Endothelial cell (in vitro differentiated cells): ENCODE data around the gene SDK2. TPM values are rescaled to one million over a fixed set of nuclear protein-coding genes. Genes with fewer than 3 reads are reported as not detected.
A peak's percentile ranks its signal among the peaks of the same experiment; 100 is the strongest.

Experiments used
- DNase-seq: peaks from one replicate; pipeline ENCODE4 v3.0.0; 2021; ENCODE audit warnings: low spot score
- H3K27ac Mint-ChIP-seq: one replicate; pipeline ENCODE4 v1.8.0; 2021; ENCODE audit warnings: mixed read lengths, inconsistent platforms; ENCODE audit not compliant: unreplicated experiment
- H3K27me3 Mint-ChIP-seq: one replicate; pipeline ENCODE4 v1.8.0; 2021; ENCODE audit warnings: mild to moderate bottlenecking, moderate library complexity, mixed read lengths, inconsistent platforms; ENCODE audit not compliant: unreplicated experiment
- H3K36me3 Mint-ChIP-seq: one replicate; pipeline ENCODE4 v1.8.0; 2021; ENCODE audit warnings: mild to moderate bottlenecking, low read depth, mixed read lengths, inconsistent platforms; ENCODE audit not compliant: unreplicated experiment
- H3K4me1 Mint-ChIP-seq: one replicate; pipeline ENCODE4 v1.8.0; 2021; ENCODE audit warnings: mild to moderate bottlenecking, mixed read lengths, inconsistent platforms; ENCODE audit not compliant: unreplicated experiment
- H3K4me3 Mint-ChIP-seq: one replicate; pipeline ENCODE4 v1.8.0; 2021; ENCODE audit warnings: mild to moderate bottlenecking, mixed read lengths, inconsistent platforms; ENCODE audit not compliant: unreplicated experiment
- H3K9me3 Mint-ChIP-seq: one replicate; pipeline ENCODE4 v1.8.0; 2021; ENCODE audit warnings: mixed read lengths, inconsistent platforms; ENCODE audit not compliant: unreplicated experiment
- total RNA-seq: library from RNA; stranded (reverse); fragmentation: NEBNext Ultra II Directional; extraction: Animal tissue kit (Norgen Biotek cat#: 25700); gene quantifications from one replicate; pipeline ENCODE4 v1.2.1, GENCODE V29; 2021; ENCODE audit not compliant: unreplicated experiment
- TF ChIP-seq, protein P1 (sequence below): fragments of 200-600 bp; sonication (generic); IDR thresholded peaks from one replicate; pipeline ENCODE4 v1.5.0; 2021; ENCODE audit warnings: antibody characterized with exemption; ENCODE audit not compliant: unreplicated experiment

The SDK2 gene
- total RNA-seq, 1 donor from 2014 or later: 2.4 TPM

DNA sequence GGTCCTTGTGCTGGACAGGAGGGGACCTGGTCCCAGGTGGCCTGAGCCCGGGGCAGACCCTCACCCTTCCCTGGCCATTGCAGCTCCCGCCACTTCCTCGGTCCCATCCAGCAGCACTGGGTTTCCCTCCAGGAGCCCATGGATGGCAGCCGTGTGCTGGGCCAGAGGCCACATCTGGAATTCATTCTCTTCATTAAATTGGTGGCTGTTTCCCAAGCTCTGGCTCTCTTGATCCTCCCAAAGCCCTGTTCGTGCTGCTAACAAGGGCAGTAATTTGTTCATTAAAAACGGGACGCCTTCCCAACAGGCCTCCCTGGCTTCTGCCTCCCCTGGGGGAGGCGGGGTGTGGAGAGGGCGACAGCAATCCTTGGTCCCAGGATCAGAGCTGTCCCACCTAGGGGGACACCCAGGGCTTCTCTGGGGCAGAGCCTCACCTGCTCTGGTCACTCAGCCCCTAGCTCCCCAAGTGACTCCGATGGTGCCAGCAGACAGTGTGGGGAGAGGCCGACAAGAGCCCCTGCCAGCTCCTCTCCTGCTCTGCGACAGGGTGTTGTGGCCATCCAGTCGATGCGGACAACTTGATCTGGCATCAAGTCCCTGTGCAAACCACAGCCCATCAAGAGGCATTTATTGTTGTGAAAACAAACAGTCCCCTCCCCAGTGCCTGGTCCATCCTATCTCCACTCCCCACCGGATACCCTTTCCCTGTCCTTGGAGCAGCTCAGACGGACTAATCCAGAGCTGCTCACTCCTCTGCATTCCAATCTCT is 44.0 kb downstream of the SDK2 start:
- no peaks in the 10 kb centered on the region for H3K4me1 Mint-ChIP-seq
- peaks cover 3% of the 10 kb centered on the region for H3K27me3 Mint-ChIP-seq
- no peak overlapping the region for H3K4me3 Mint-ChIP-seq
- TF ChIP-seq, protein P1, sequence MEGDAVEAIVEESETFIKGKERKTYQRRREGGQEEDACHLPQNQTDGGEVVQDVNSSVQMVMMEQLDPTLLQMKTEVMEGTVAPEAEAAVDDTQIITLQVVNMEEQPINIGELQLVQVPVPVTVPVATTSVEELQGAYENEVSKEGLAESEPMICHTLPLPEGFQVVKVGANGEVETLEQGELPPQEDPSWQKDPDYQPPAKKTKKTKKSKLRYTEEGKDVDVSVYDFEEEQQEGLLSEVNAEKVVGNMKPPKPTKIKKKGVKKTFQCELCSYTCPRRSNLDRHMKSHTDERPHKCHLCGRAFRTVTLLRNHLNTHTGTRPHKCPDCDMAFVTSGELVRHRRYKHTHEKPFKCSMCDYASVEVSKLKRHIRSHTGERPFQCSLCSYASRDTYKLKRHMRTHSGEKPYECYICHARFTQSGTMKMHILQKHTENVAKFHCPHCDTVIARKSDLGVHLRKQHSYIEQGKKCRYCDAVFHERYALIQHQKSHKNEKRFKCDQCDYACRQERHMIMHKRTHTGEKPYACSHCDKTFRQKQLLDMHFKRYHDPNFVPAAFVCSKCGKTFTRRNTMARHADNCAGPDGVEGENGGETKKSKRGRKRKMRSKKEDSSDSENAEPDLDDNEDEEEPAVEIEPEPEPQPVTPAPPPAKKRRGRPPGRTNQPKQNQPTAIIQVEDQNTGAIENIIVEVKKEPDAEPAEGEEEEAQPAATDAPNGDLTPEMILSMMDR: no peak
- no peak overlapping the region for H3K27ac Mint-ChIP-seq
- no peaks in the 10 kb centered on the region for H3K36me3 Mint-ChIP-seq
- no peaks in the 10 kb centered on the region for H3K9me3 Mint-ChIP-seq
- DNase-seq: no peak

DNA sequence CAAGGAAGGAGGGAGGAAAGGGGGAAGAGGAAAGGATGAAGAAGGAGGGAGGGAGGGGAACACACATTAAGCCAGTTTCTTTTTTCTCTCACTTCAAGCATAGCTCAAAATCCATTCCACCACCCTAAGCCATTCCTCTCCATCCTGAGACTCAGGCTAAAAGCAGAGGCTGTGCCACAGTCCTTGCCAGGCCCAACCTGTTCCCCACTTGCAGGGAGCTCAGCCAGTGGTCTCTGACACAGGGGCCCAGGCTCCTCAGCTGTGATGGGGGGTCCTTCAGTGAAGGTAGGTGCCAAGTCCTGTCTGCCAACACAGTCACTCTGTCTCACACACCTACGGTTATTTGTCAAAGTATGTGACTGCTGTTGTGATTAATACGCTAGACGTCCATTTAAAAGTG is 44.6 kb downstream of the SDK2 start:
- Mint-ChIP-seq H3K4me3 (no peak overlapping the region), H3K27ac (no peak overlapping the region), H3K9me3 (no peaks in the 10 kb centered on the region), H3K36me3 (no peaks in the 10 kb centered on the region), H3K27me3 (peaks cover 5% of the 10 kb centered on the region), H3K4me1 (no peaks in the 10 kb centered on the region)
- TF ChIP-seq, protein P1: no peak
- DNase-seq: no peak

DNA sequence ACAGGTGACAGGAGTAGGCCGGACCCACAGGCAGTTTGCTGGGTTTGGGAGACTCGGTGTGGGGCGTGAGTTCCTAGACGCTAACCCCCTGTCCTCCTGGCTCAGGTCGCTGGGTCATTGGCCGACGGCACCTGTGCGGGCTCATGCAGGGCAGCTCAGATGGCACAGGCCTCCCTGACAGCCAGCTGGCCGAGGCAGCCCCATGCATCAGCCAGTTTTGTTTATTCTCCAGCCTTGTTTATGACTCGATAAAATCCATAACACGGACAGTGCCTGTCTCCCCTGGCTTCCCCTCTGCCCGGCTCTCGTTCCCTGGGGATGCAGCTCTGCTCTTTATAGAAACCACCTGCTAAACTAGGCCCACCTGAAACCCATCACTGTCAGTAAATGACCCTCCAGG is 46.0 kb downstream of the SDK2 start:
- H3K4me3 Mint-ChIP-seq: no peak overlapping the region
- no peak overlapping the region for H3K27ac Mint-ChIP-seq
- peaks cover 8% of the 10 kb centered on the region for H3K27me3 Mint-ChIP-seq
- TF ChIP-seq, protein P1: no peak
- H3K4me1 Mint-ChIP-seq: no peaks in the 10 kb centered on the region
- no peaks in the 10 kb centered on the region for H3K9me3 Mint-ChIP-seq
- no peaks in the 10 kb centered on the region for H3K36me3 Mint-ChIP-seq
- no peak for DNase-seq

DNA sequence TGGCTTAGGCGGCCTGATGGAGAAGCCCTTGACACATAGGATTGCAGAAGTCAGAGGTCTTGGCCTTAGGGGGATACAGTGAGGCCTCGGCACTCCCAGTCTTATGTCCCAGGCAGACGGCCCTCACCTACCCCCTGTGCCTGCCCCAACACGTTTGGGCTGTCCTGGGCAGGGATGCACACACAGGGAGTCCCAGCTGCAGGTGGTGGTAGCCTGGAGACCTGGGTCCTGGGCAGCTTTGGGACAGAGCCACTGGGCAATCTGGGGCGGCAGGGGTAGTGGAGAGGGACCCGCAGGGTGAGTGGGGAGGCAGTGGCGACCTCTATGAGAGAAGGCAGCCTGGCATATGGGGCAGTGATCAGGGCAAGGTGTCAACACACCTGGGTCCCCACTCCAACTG is 48.3 kb downstream of the SDK2 start:
- TF ChIP-seq, protein P1: no peak
- Mint-ChIP-seq H3K9me3 (no peaks in the 10 kb centered on the region), H3K36me3 (no peaks in the 10 kb centered on the region), H3K4me3 (no peak overlapping the region), H3K27me3 (peaks cover 13% of the 10 kb centered on the region), H3K27ac (no peak overlapping the region), H3K4me1 (peaks cover 6% of the 10 kb centered on the region)
- DNase-seq: no peak

DNA sequence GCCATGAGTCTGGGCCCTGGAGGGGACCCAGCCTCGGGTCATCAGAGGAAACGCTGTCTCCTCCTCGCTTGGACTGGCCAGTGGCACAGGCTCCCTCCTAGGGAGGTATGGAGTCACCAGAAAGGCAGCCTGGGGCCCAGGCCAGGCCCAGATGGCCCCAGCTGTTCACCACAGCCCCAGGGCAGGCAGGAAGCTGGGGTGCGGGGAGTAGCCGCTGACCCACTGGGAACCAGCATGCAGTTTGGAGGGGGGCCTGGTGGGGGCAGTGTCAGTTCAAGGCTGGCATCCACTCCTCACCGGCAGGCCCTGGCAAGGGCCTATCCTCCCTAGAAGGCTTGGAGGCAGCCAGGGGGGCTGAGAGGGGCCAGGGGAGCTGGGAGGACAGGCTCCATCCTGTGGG is 48.8 kb downstream of the SDK2 start:
- Mint-ChIP-seq H3K9me3 (no peaks in the 10 kb centered on the region), H3K27ac (no peak overlapping the region), H3K36me3 (no peaks in the 10 kb centered on the region), H3K27me3 (peaks cover 13% of the 10 kb centered on the region), H3K4me3 (no peak overlapping the region), H3K4me1 (peaks cover 6% of the 10 kb centered on the region)
- peak; percentile 47 for DNase-seq
- TF ChIP-seq, protein P1: peak; percentile 43
